ENCODE data around the gene BTBD9. TPM values are rescaled to one million over a fixed set of nuclear protein-coding genes. Genes with fewer than 3 reads are reported as not detected.
A peak's percentile ranks its signal among the peaks of the same experiment; 100 is the strongest.

Gene BTBD9
- total RNA-seq, 1 donor from 2014 or later: 10.3 TPM

GRCh38 chr6:38212579-38212978 is 427.1 kb downstream of the BTBD9 start:
- Histone ChIP-seq H4K20me1 (ENCODE audit: insufficient read depth, low read length) (no peaks in the 10 kb centered on the region), H3K79me2 (ENCODE audit: insufficient read depth, low read length) (no peaks in the 10 kb centered on the region), H3K4me1 (ENCODE audit: insufficient read depth, low read length) (no peaks in the 10 kb centered on the region), H3K4me3 (ENCODE audit: insufficient read depth, low read depth, low read length) (no peak overlapping the region), H3K9me3 (ENCODE audit: insufficient read depth, low read depth, low read length) (no peaks in the 10 kb centered on the region), H3K9ac (ENCODE audit: low read length) (no peak overlapping the region), H3K27ac (ENCODE audit: low read depth, low read length) (no peak overlapping the region), H3K4me2 (ENCODE audit: low read length) (peak overlapping the region; percentile 25), H2AFZ (ENCODE audit: low read depth, low read length) (no peak overlapping the region), H3K36me3 (ENCODE audit: insufficient read depth, low read length) (no peaks in the 10 kb centered on the region), H3K27me3 (ENCODE audit: insufficient read depth, low read length) (no peaks in the 10 kb centered on the region)
- TF ChIP-seq CTCF (IDR thresholded peaks at IDR 0.05; ENCODE audit: insufficient read depth, low read depth, low read length): no peak
- no peak for TF ChIP-seq EZH2 (IDR thresholded peaks at IDR 0.05; ENCODE audit: insufficient read depth, low read length)
- H3K9me3 Mint-ChIP-seq (ENCODE audit: unreplicated experiment): no peaks in the 10 kb centered on the region
- no peaks in the 10 kb centered on the region for H3K27me3 Mint-ChIP-seq (ENCODE audit: low read depth, unreplicated experiment)
- DNase-seq (ENCODE audit: low read depth): peak; percentile 14
- H3K36me3 Mint-ChIP-seq (ENCODE audit: low read depth, unreplicated experiment): peaks cover 2% of the 10 kb centered on the region
- H3K27ac Mint-ChIP-seq (ENCODE audit: unreplicated experiment): no peak overlapping the region
- FAIRE-seq: no peak
- no peak overlapping the region for H3K4me3 Mint-ChIP-seq (ENCODE audit: unreplicated experiment)
- peaks cover 10% of the 10 kb centered on the region for H3K4me1 Mint-ChIP-seq (ENCODE audit: low read depth, unreplicated experiment)

- Histone ChIP-seq H3K9ac (ENCODE audit: low read length) (no peak overlapping the region), H3K9me3 (ENCODE audit: insufficient read depth, low read depth, low read length) (no peaks in the 10 kb centered on the region), H3K4me1 (ENCODE audit: insufficient read depth, low read length) (no peaks in the 10 kb centered on the region), H3K79me2 (ENCODE audit: insufficient read depth, low read length) (no peaks in the 10 kb centered on the region), H3K27ac (ENCODE audit: low read depth, low read length) (no peak overlapping the region), H2AFZ (ENCODE audit: low read depth, low read length) (no peak overlapping the region), H3K27me3 (ENCODE audit: insufficient read depth, low read length) (no peaks in the 10 kb centered on the region), H3K4me2 (ENCODE audit: low read length) (no peak overlapping the region), H3K36me3 (ENCODE audit: insufficient read depth, low read length) (no peaks in the 10 kb centered on the region), H3K4me3 (ENCODE audit: insufficient read depth, low read depth, low read length) (no peak overlapping the region), H4K20me1 (ENCODE audit: insufficient read depth, low read length) (no peaks in the 10 kb centered on the region)
- no peak for TF ChIP-seq EZH2 (IDR thresholded peaks at IDR 0.05; ENCODE audit: insufficient read depth, low read length)
- no peak for TF ChIP-seq CTCF (IDR thresholded peaks at IDR 0.05; ENCODE audit: insufficient read depth, low read depth, low read length)
- FAIRE-seq (no peak), DNase-seq (ENCODE audit: low read depth) (no peak)
- H3K36me3 Mint-ChIP-seq (ENCODE audit: low read depth, unreplicated experiment): peaks cover 2% of the 10 kb centered on the region
- no peaks in the 10 kb centered on the region for H3K9me3 Mint-ChIP-seq (ENCODE audit: unreplicated experiment)
- H3K4me3 Mint-ChIP-seq (ENCODE audit: unreplicated experiment): no peak overlapping the region
- no peak overlapping the region for H3K27ac Mint-ChIP-seq (ENCODE audit: unreplicated experiment)
- peaks cover 10% of the 10 kb centered on the region for H3K4me1 Mint-ChIP-seq (ENCODE audit: low read depth, unreplicated experiment)
- H3K27me3 Mint-ChIP-seq (ENCODE audit: low read depth, unreplicated experiment): no peaks in the 10 kb centered on the region
Measured at GRCh38 chr6:38212116-38212515, 427.6 kb downstream of the BTBD9 start.

- Histone ChIP-seq H3K4me2 (ENCODE audit: low read length) (no peak overlapping the region), H2AFZ (ENCODE audit: low read depth, low read length) (no peak overlapping the region), H3K9me3 (ENCODE audit: insufficient read depth, low read depth, low read length) (no peaks in the 10 kb centered on the region), H3K27me3 (ENCODE audit: insufficient read depth, low read length) (no peaks in the 10 kb centered on the region), H3K4me3 (ENCODE audit: insufficient read depth, low read depth, low read length) (no peak overlapping the region), H3K36me3 (ENCODE audit: insufficient read depth, low read length) (no peaks in the 10 kb centered on the region), H3K79me2 (ENCODE audit: insufficient read depth, low read length) (no peaks in the 10 kb centered on the region), H4K20me1 (ENCODE audit: insufficient read depth, low read length) (no peaks in the 10 kb centered on the region), H3K9ac (ENCODE audit: low read length) (no peak overlapping the region), H3K27ac (ENCODE audit: low read depth, low read length) (no peak overlapping the region), H3K4me1 (ENCODE audit: insufficient read depth, low read length) (no peaks in the 10 kb centered on the region)
- H3K27ac Mint-ChIP-seq (ENCODE audit: unreplicated experiment): no peak overlapping the region
- H3K27me3 Mint-ChIP-seq (ENCODE audit: low read depth, unreplicated experiment): no peaks in the 10 kb centered on the region
- H3K4me1 Mint-ChIP-seq (ENCODE audit: low read depth, unreplicated experiment): peaks cover 10% of the 10 kb centered on the region
- H3K4me3 Mint-ChIP-seq (ENCODE audit: unreplicated experiment): no peak overlapping the region
- FAIRE-seq (no peak), DNase-seq (ENCODE audit: low read depth) (peak; percentile 59)
- H3K36me3 Mint-ChIP-seq (ENCODE audit: low read depth, unreplicated experiment): no peaks in the 10 kb centered on the region
- peaks cover 1% of the 10 kb centered on the region for H3K9me3 Mint-ChIP-seq (ENCODE audit: unreplicated experiment)
- TF ChIP-seq CTCF (IDR thresholded peaks at IDR 0.05; ENCODE audit: insufficient read depth, low read depth, low read length) (no peak), EZH2 (IDR thresholded peaks at IDR 0.05; ENCODE audit: insufficient read depth, low read length) (no peak)
Measured at GRCh38 chr6:38209371-38210260, 430.1 kb downstream of the BTBD9 start.
